Cerebellar cortex (tissue), 1 donor: ENCODE measurements around the gene KCNJ16.

ENCODE experiments used
- DNase-seq: peaks from one replicate; pipeline ENCODE4 v3.0.0-alpha.2; 2015; ENCODE audit warnings: low spot score

The KCNJ16 gene

GRCh38 chr17:70130289-70130688 is 55.3 kb downstream of the KCNJ16 start:
- DNase-seq: no peak

- DNase-seq: no peak
These were observed 57.5 kb downstream of the KCNJ16 start for GRCh38 chr17:70132505-70132904.

- DNase-seq: no peak
These were observed 59.0 kb downstream of the KCNJ16 start for GRCh38 chr17:70134042-70134441.

GRCh38 chr17:70134777-70135176 is 59.8 kb downstream of the KCNJ16 start:
- no peak for DNase-seq

- no peak for DNase-seq
These were observed 61.1 kb downstream of the KCNJ16 start for GRCh38 chr17:70136131-70136530.

- peak; percentile 66 for DNase-seq
These were observed 62.6 kb downstream of the KCNJ16 start for GRCh38 chr17:70137451-70138230.

GRCh38 chr17:70138291-70138865 is 63.4 kb downstream of the KCNJ16 start:
- peak; percentile 50 for DNase-seq

- no peak for DNase-seq
These were observed 64.5 kb downstream of the KCNJ16 start for GRCh38 chr17:70139449-70139993.

- DNase-seq: peak; percentile 47
These were observed 69.3 kb downstream of the KCNJ16 start for GRCh38 chr17:70144260-70144846.

GRCh38 chr17:70153210-70153609 is 78.2 kb downstream of the KCNJ16 start:
- DNase-seq: no peak

- no peak for DNase-seq
These were observed 82.1 kb downstream of the KCNJ16 start for GRCh38 chr17:70157151-70157550.

- DNase-seq: no peak
These were observed 83.2 kb downstream of the KCNJ16 start for GRCh38 chr17:70158180-70158579.

- DNase-seq: no peak
These were observed 83.6 kb downstream of the KCNJ16 start for GRCh38 chr17:70158591-70158990.

GRCh38 chr17:70159980-70160379 is 85.0 kb downstream of the KCNJ16 start:
- DNase-seq: no peak

GRCh38 chr17:70161519-70161918 is 86.5 kb downstream of the KCNJ16 start:
- DNase-seq: no peak

- DNase-seq: no peak
These were observed 90.4 kb downstream of the KCNJ16 start for GRCh38 chr17:70165383-70165782.

- DNase-seq: no peak
These were observed 91.6 kb downstream of the KCNJ16 start for GRCh38 chr17:70166615-70167014.

GRCh38 chr17:70168044-70168976 is 93.3 kb downstream of the KCNJ16 start:
- peak; percentile 84 for DNase-seq

GRCh38 chr17:70168977-70169708 is 94.1 kb downstream of the KCNJ16 start, which contains the start of gene KCNJ2:
TSS of gene KCNJ2 (plus strand) at chr17:70169532. CDS start at chr17:70175040, 5,508 bp downstream.
- DNase-seq: peak; percentile 63

- DNase-seq: no peak
These were observed 94.9 kb downstream of the KCNJ16 start for GRCh38 chr17:70169709-70170597.
